ENCODE measurements around the gene MCM6. TPM values are rescaled to one million over a fixed set of nuclear protein-coding genes. Genes with fewer than 3 reads are reported as not detected.
A peak's percentile ranks its signal among the peaks of the same experiment; 100 is the strongest.
"Not testable (repeated sequence)": the region's sequence is repeated elsewhere in the genome, so short reads cannot be mapped to it uniquely, and the experiment has no call there.

The MCM6 gene
- total and polyA plus RNA-seq, 3 donors from 2014 or later = 24.6 to 32.3 (median 26.7) TPM

DNA sequence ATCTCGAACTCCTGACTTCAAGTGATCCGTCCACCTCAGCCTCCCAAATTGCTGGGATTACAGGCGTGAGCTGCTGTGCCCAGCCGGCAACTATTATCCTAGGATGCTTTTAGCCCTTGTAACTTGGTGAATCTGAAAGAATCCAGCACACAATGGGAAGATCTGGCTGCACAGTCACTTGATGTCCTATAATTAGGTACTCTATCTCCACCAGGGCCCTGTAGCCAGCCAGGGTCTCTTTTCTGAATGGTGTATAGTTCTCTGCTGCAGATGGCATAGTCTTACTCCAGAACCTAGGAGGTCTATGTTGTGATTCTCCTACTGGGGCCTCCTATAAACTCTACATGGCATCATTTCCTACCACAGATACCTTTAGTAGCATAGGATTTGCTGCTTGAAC, 13.9 kb upstream of the MCM6 start:
- DNase-seq = no peak
- H3K4me3 ChIP-seq = no peak overlapping the region
- no peaks in the 10 kb centered on the region for H3K36me3 ChIP-seq (ENCODE audit: low read depth, missing control alignments)
- TF ChIP-seq POLR2A (IDR thresholded peaks at IDR 0.05) = no peak
- TF ChIP-seq, protein P1, sequence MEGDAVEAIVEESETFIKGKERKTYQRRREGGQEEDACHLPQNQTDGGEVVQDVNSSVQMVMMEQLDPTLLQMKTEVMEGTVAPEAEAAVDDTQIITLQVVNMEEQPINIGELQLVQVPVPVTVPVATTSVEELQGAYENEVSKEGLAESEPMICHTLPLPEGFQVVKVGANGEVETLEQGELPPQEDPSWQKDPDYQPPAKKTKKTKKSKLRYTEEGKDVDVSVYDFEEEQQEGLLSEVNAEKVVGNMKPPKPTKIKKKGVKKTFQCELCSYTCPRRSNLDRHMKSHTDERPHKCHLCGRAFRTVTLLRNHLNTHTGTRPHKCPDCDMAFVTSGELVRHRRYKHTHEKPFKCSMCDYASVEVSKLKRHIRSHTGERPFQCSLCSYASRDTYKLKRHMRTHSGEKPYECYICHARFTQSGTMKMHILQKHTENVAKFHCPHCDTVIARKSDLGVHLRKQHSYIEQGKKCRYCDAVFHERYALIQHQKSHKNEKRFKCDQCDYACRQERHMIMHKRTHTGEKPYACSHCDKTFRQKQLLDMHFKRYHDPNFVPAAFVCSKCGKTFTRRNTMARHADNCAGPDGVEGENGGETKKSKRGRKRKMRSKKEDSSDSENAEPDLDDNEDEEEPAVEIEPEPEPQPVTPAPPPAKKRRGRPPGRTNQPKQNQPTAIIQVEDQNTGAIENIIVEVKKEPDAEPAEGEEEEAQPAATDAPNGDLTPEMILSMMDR (IDR thresholded peaks at IDR 0.05) = no peak
- no peaks in the 10 kb centered on the region for H3K4me1 ChIP-seq
- H3K9me3 ChIP-seq = no peaks in the 10 kb centered on the region
- intact Hi-C loops (cut with DNase I; ENCODE audit: low total_unique reads) = no loop called here
- H3K27ac ChIP-seq = no peak overlapping the region
- 95% methylated on average over 4 of the region's 4 CpGs for WGBS, 2 donors
- no peaks in the 10 kb centered on the region for H3K27me3 ChIP-seq

DNA sequence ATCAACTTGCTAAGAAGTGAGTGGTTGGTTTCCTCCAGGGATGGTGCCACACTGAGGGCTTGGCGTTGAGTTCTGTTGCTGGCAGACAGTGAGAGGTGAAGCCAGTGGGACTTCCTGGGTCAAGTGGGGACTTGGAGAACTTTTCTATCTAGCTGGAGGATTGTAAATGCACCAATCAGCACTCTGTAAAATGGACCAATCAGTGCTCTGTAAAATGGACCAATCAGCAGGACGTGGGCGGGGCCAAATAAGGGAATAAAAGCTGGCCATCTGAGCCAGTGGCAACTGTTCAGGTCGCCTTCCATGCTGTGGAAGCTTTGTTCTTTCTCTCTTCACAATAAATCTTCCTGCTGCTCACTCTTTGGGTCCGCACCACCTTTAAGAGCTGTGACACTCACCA, 12.3 kb upstream of the MCM6 start:
- intact Hi-C loops (cut with DNase I; ENCODE audit: low total_unique reads); H3K27ac ChIP-seq; H3K4me3 ChIP-seq; H3K9me3 ChIP-seq; DNase-seq; H3K36me3 ChIP-seq (ENCODE audit: low read depth, missing control alignments); H3K27me3 ChIP-seq; H3K4me1 ChIP-seq: not testable (repeated sequence)
- WGBS, 2 donors = 88 to 90% methylated on average over 5 of the region's 5 CpGs

DNA sequence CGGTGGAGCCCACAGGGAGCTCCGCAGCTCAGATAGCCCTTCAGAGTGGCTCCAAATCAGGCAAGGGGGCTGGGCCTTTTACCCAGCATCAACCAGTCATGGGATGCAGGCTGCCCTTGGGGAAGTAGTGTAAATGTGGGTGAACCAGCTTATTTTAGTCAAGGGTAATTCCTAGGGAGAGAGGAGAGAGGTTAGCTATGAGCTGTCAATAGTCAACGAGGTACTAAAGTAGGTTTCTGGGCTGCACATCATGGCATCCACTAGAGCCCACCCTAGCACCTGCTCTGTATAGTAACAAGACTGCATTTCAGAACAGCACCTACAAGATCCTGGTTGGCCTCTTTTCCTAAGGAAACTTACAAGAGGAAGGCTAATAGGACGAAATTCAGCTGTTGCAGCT, 9.5 kb upstream of the MCM6 start:
- H3K27ac ChIP-seq = no peak overlapping the region
- H3K27me3 ChIP-seq = no peaks in the 10 kb centered on the region
- H3K4me3 ChIP-seq = no peak overlapping the region
- no peaks in the 10 kb centered on the region for H3K36me3 ChIP-seq (ENCODE audit: low read depth, missing control alignments)
- no peak for DNase-seq
- TF ChIP-seq, protein P1 (IDR thresholded peaks at IDR 0.05) = no peak
- TF ChIP-seq POLR2A (IDR thresholded peaks at IDR 0.05) = no peak
- intact Hi-C loops (cut with DNase I; ENCODE audit: low total_unique reads) = no loop called here
- no peaks in the 10 kb centered on the region for H3K9me3 ChIP-seq
- 82 to 89% methylated on average over 4 of the region's 4 CpGs for WGBS, 2 donors
- no peaks in the 10 kb centered on the region for H3K4me1 ChIP-seq

DNA sequence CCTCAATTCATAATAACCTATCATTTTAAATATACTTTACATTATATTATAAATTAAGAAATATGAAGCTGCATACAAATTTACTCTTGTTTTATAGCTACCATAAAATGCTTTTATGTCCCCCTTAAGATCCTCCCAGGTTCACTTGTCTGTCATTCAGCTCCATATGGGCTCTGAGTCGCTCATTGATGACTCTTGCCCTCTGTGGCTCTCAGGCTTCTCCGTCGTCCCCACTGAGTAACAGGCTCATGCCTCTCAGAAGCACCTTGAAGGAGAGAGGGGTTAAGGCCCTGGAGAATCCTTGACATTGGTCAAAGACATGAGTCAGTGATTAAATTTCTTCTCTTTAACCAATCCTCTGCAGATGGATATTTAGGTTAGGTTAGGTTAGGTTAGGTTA, 6.2 kb upstream of the MCM6 start:
- no peaks in the 10 kb centered on the region for H3K4me1 ChIP-seq
- intact Hi-C loops (cut with DNase I; ENCODE audit: low total_unique reads) = no loop called here
- H3K4me3 ChIP-seq = no peak overlapping the region
- WGBS, 2 donors = 80 to 84% methylated on average over 3 of the region's 3 CpGs
- TF ChIP-seq, protein P1 (IDR thresholded peaks at IDR 0.05) = no peak
- no peak for TF ChIP-seq POLR2A (IDR thresholded peaks at IDR 0.05)
- no peaks in the 10 kb centered on the region for H3K27me3 ChIP-seq
- no peak for DNase-seq
- no peaks in the 10 kb centered on the region for H3K9me3 ChIP-seq
- no peaks in the 10 kb centered on the region for H3K36me3 ChIP-seq (ENCODE audit: low read depth, missing control alignments)
- no peak overlapping the region for H3K27ac ChIP-seq

DNA sequence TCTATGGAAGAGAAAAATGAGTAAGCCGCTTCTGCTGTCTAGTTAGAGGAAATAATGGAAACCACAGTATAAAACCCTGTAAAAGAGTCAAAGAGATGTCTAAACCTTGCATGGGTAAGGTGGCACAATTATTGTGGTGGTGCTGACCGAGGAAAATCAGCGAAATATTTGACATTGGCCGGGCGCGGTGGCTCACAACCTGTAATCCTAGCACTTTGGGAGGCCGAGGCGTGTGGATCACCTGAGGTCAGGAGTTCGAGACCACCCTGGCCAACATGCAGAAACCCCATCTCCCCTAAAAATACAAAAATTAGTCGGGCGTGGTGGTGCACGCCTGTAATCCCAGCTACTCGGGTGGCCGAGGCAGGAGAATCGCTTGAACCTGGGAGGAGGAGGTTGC, 527 bp upstream of the MCM6 start:
- DNase-seq; H3K9me3 ChIP-seq; H3K36me3 ChIP-seq (ENCODE audit: low read depth, missing control alignments); intact Hi-C loops (cut with DNase I; ENCODE audit: low total_unique reads); H3K27me3 ChIP-seq: not testable (repeated sequence)
- H3K4me3 ChIP-seq = peak overlapping the region; percentile 77 to 86
- H3K4me1 ChIP-seq = peaks cover 10% of the 10 kb centered on the region
- peak overlapping the region in 1 of 2 donors; percentile 58 for H3K27ac ChIP-seq
- WGBS, 2 donors = 62 to 77% methylated on average over 15 of the region's 15 CpGs

DNA sequence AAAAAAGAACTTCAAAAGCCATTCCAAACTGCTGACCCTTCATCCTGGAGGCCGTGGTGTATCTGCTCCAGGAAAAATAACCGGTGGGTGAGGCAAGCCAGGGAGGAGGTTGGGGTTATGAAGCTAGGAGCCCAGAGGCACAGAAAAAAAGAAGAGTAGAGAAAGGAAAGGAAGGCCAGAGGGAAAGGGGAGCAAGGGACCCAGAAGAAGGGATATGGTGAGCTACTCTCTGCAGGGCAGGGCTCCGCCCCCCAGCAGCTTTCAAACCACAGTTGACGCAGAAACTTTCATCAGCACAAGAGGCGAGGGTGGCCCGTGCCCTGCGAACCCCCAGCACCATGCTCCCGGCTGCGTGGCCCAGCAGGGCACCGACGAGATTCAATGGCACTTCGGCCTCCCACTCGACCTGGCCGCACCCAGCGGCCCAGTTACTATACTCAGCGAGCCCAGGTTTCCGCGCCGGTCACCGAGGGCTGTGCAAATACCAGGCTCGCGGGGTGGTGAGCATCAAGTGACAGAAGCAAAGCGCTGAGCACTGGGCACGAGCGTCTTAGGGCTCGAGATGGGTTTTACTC, 665 bp downstream of the MCM6 start:
- intact Hi-C loops (cut with DNase I; ENCODE audit: low total_unique reads) = no loop called here
- no peaks in the 10 kb centered on the region for H3K36me3 ChIP-seq (ENCODE audit: low read depth, missing control alignments)
- H3K9me3 ChIP-seq = no peaks in the 10 kb centered on the region
- WGBS, 2 donors = 1 to 4% methylated on average over 4 to 26 of the region's 26 CpGs
- peak; percentile 67 for DNase-seq
- TF ChIP-seq, protein P1 (IDR thresholded peaks at IDR 0.05) = no peak
- TF ChIP-seq POLR2A (IDR thresholded peaks at IDR 0.05) = no peak
- H3K27me3 ChIP-seq = no peaks in the 10 kb centered on the region
- peak overlapping the region; percentile 77 to 86 for H3K4me3 ChIP-seq
- H3K4me1 ChIP-seq = peaks cover 10% of the 10 kb centered on the region
- H3K27ac ChIP-seq = peak overlapping the region; percentile 71 to 87

All from testis (tissue), 3 donors.